ENCODE results near the gene DCHS1.

DNA sequence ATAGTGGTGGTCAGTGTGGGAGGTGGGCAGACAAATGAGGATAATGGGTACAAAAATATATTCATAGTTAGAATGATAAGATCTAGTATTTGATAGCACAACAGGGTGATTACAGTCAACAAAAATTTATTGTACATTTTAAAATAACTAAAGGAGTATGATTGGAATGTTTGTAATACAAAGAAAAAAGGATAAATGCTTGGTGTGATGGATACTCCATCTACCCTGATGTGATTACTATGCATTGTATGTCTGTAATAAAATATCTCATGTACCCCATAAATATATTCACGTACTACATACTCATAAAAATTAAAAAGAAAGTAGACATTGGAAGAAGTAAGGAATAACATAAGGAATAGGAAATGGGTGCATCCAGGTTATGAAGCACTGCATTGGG lies 67.6 kb downstream of the DCHS1 start:
- TF ChIP-seq, protein P1, sequence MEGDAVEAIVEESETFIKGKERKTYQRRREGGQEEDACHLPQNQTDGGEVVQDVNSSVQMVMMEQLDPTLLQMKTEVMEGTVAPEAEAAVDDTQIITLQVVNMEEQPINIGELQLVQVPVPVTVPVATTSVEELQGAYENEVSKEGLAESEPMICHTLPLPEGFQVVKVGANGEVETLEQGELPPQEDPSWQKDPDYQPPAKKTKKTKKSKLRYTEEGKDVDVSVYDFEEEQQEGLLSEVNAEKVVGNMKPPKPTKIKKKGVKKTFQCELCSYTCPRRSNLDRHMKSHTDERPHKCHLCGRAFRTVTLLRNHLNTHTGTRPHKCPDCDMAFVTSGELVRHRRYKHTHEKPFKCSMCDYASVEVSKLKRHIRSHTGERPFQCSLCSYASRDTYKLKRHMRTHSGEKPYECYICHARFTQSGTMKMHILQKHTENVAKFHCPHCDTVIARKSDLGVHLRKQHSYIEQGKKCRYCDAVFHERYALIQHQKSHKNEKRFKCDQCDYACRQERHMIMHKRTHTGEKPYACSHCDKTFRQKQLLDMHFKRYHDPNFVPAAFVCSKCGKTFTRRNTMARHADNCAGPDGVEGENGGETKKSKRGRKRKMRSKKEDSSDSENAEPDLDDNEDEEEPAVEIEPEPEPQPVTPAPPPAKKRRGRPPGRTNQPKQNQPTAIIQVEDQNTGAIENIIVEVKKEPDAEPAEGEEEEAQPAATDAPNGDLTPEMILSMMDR (IDR thresholded peaks at IDR 0.05): no peak
- no peak for TF ChIP-seq POLR2AphosphoS5 (IDR thresholded peaks at IDR 0.05)
